Progenitor cell of endocrine pancreas (in vitro differentiated cells): ENCODE measurements around the gene ISOC1. TPM values are rescaled to one million over a fixed set of nuclear protein-coding genes. Genes with fewer than 3 reads are reported as not detected.

ENCODE experiments used
- DNase-seq: peaks from one replicate; pipeline ENCODE4 v3.0.0; 2021; ENCODE audit warnings: low spot score; ENCODE audit not compliant: unreplicated experiment
- H3K27ac Mint-ChIP-seq: 2 replicates; pipeline ENCODE4 v1.8.0; 2021; ENCODE audit warnings: mild to moderate bottlenecking, moderate library complexity, mixed read lengths
- H3K27me3 Mint-ChIP-seq: 2 replicates; pipeline ENCODE4 v1.8.0; 2021; ENCODE audit warnings: mixed read lengths
- H3K36me3 Mint-ChIP-seq: 2 replicates; pipeline ENCODE4 v1.8.0; 2022; ENCODE audit warnings: mixed read lengths; ENCODE audit not compliant: insufficient read depth
- H3K4me1 Mint-ChIP-seq: 2 replicates; pipeline ENCODE4 v1.8.0; 2021; ENCODE audit warnings: low read depth, mixed read lengths
- H3K4me3 Mint-ChIP-seq: 2 replicates; pipeline ENCODE4 v1.8.0; 2021; ENCODE audit warnings: low read depth, mild to moderate bottlenecking, moderate library complexity, mixed read lengths
- H3K9me3 Mint-ChIP-seq: 2 replicates; pipeline ENCODE4 v1.8.0; 2021; ENCODE audit warnings: low read depth, mixed read lengths
- total RNA-seq: library from RNA; stranded (reverse); gene quantifications from 2 replicates; pipeline ENCODE4 v1.2.1, GENCODE V29; 2021
- TF ChIP-seq, protein P1 (sequence below): fragments of 200-600 bp; sonication (generic); IDR thresholded peaks from one replicate; pipeline ENCODE4 v1.5.0; 2021; ENCODE audit warnings: antibody characterized with exemption, mild to moderate bottlenecking; ENCODE audit not compliant: unreplicated experiment

ISOC1 gene
- total RNA-seq, 1 donor from 2014 or later, result 29.4 TPM

DNA sequence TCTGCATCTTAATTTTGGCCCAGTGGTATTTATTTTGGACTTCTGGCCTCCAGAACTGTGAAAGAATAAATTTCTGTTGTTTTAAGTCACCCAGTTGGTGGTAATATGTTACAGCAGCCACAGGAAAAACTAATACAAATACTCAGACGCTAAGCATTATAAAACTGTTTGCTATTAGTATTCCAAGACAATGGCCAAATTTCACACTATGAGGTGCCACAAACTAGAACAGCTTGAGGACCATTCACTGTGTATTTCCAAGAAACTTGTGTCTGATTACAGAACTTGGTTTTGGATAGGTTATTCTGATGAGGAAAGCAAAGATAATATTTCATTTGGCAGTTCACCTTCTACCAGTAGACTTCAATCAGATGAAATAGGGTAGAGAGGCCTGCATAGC, 16.3 kb upstream of the ISOC1 start:
- H3K4me1 Mint-ChIP-seq, result no peaks in the 10 kb centered on the region
- no peak overlapping the region for H3K27ac Mint-ChIP-seq
- no peak overlapping the region for H3K4me3 Mint-ChIP-seq
- no peaks in the 10 kb centered on the region for H3K9me3 Mint-ChIP-seq
- no peak for DNase-seq
- H3K27me3 Mint-ChIP-seq, result no peaks in the 10 kb centered on the region
- TF ChIP-seq, protein P1, sequence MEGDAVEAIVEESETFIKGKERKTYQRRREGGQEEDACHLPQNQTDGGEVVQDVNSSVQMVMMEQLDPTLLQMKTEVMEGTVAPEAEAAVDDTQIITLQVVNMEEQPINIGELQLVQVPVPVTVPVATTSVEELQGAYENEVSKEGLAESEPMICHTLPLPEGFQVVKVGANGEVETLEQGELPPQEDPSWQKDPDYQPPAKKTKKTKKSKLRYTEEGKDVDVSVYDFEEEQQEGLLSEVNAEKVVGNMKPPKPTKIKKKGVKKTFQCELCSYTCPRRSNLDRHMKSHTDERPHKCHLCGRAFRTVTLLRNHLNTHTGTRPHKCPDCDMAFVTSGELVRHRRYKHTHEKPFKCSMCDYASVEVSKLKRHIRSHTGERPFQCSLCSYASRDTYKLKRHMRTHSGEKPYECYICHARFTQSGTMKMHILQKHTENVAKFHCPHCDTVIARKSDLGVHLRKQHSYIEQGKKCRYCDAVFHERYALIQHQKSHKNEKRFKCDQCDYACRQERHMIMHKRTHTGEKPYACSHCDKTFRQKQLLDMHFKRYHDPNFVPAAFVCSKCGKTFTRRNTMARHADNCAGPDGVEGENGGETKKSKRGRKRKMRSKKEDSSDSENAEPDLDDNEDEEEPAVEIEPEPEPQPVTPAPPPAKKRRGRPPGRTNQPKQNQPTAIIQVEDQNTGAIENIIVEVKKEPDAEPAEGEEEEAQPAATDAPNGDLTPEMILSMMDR, result no peak
- no peaks in the 10 kb centered on the region for H3K36me3 Mint-ChIP-seq

DNA sequence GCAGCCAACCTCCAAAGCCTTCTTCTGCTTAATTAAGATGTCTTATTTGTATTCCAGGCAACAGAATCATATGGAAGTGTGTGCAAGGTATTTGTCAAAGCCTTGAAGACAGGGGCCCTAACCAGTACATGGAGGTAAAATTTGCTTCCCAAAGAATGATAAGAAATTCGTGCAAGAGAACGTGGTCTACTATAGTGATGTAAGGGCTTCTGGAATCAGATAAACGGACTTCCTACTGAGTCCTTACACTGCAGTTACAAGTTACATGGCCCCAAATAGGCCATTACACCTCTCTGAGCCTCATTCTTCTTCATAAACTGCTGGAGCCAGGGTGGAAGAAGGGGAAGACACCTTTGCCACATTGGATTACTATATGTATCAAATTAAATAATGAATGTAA, 15.9 kb upstream of the ISOC1 start:
- TF ChIP-seq, protein P1, result no peak
- no peak overlapping the region for H3K27ac Mint-ChIP-seq
- H3K9me3 Mint-ChIP-seq, result no peaks in the 10 kb centered on the region

DNA sequence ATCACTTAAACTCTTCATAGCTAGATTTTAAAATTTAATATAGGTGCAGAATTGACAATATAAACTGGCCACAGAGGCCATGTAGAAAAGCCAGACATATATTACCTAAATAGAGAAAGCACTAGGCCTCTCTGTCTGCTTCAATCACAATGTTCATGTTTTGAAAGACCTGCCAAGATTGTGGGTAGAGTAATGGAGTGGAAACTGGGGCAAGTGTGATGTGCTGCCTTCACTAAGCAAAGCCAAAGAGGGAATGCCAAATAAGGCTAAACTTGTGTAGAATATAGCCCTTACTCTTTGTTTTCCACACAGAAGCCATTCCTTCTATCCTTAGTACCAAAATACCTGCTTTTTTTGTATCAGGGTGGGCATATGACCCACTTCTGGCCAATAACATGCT, 15.1 kb upstream of the ISOC1 start:
- Mint-ChIP-seq H3K36me3 (no peaks in the 10 kb centered on the region), H3K27ac (no peak overlapping the region), H3K9me3 (no peaks in the 10 kb centered on the region), H3K4me3 (no peak overlapping the region), H3K27me3 (no peaks in the 10 kb centered on the region), H3K4me1 (no peaks in the 10 kb centered on the region)
- no peak for DNase-seq
- TF ChIP-seq, protein P1, result no peak

More for the DNA sequence above, 15.9 kb upstream of the ISOC1 start:
- Mint-ChIP-seq H3K4me3 (no peak overlapping the region), H3K36me3 (no peaks in the 10 kb centered on the region), H3K27me3 (no peaks in the 10 kb centered on the region), H3K4me1 (no peaks in the 10 kb centered on the region)
- no peak for DNase-seq

DNA sequence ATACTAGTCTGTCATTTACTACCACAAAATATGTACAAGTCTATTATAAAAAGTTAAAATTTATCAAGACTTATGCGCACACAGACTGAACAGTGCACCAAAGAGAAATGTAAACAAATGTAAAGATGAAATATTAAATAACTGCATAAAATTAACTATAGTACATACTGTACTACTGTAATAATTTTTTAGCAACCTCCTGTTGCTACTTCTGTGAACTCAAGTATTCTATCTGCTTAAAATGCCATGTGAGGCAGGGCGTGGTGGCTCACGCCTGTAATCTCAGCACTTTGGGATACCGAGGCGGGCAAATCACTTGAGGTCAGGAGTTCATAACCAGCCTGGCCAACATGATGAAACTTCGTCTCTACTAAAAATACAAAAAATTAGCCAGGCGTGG, 13.8 kb upstream of the ISOC1 start:
- no peaks in the 10 kb centered on the region for H3K4me1 Mint-ChIP-seq
- H3K36me3 Mint-ChIP-seq, result no peaks in the 10 kb centered on the region
- DNase-seq, result no peak
- no peak overlapping the region for H3K4me3 Mint-ChIP-seq
- no peaks in the 10 kb centered on the region for H3K27me3 Mint-ChIP-seq
- TF ChIP-seq, protein P1, result no peak
- no peaks in the 10 kb centered on the region for H3K9me3 Mint-ChIP-seq
- H3K27ac Mint-ChIP-seq, result no peak overlapping the region

DNA sequence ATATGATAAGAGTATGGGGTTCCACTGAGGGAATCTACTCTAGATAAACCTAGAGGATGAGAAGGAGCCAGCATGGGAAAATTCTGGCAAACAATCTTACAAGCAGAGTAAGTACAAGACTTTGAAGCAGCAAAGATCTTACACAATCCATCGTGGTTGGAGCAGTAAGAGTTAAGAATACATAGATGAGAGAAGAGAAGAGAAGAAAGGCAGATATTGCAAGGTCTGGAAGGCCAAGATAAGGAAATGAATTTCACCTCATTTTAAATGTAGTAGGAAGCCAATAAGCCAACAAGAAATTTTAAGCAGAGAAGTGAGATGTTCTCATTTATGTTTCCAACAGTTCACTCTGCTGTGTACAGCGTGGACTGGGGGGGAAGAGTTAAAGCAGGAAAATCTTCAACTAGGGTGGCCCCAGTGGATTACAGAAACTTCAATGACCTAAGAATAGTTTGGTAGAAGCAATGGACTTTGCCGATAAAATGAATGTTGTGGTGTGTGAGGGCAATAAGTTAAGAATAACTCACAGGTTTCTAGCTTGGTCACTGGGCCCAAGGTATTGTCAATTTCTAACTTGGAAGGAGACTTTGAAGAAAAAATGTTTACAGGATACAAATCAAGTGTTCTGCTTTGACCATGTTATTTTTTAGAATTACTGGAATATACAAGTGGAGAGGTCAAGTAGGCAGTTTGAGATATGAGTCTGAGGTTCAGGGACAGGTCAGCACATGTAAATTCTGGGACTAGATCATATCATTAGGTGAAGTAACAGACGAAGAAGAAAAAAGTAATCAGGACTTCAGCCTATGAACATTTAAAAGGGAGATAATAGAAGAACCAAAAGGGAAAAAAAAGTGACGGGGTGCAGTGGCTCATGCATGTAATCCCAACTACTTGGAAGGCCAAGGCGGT, 12.1 kb upstream of the ISOC1 start:
- Mint-ChIP-seq H3K4me1 (no peaks in the 10 kb centered on the region), H3K36me3 (no peaks in the 10 kb centered on the region), H3K4me3 (no peak overlapping the region), H3K9me3 (no peaks in the 10 kb centered on the region), H3K27me3 (no peaks in the 10 kb centered on the region), H3K27ac (no peak overlapping the region)
- TF ChIP-seq, protein P1, result no peak
- no peak for DNase-seq
